UCSD-AML1 (cell line): ENCODE results near the gene AGER.
"Not testable (repeated sequence)": the region's sequence is repeated elsewhere in the genome, so short reads cannot be mapped to it uniquely, and the experiment has no call there.

Experiments used
- DNase-seq: peaks from one replicate; lab custom pipeline; 2025; ENCODE audit not compliant: unreplicated experiment; lab: John Stamatoyannopoulos, UW

AGER gene

DNA sequence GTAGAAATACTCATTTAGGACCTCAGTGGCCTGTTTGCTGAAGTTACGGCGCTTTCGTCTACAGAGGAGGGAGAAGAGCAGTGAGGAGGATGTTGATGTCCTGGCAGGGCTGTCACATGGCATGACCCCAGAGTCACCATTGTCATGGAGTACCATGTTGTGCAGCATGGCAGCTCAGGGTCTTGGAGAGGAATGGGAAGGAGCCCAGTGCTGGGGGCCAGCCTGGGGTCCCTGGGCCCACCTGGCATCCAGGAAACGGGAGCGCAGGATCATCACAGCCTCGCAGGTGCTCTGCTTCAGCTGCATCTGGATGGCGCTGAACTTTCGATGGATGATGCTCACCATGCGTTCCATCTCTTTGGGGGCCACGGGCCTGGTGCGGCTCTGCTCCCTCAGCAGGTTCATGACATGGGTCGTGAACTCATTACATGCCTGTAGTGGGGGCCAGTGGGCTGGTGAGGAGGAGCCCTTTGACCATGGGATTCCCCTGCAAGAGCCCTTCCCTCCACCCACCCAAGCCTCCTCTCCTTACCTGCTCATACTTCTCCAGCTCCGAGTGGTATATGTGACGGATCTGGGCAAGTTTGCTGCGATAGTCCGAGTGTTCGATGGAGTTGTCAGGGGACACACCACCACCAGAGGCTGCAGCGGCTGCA, 3.8 kb upstream of the AGER start:
- not testable (repeated sequence) for DNase-seq

DNA sequence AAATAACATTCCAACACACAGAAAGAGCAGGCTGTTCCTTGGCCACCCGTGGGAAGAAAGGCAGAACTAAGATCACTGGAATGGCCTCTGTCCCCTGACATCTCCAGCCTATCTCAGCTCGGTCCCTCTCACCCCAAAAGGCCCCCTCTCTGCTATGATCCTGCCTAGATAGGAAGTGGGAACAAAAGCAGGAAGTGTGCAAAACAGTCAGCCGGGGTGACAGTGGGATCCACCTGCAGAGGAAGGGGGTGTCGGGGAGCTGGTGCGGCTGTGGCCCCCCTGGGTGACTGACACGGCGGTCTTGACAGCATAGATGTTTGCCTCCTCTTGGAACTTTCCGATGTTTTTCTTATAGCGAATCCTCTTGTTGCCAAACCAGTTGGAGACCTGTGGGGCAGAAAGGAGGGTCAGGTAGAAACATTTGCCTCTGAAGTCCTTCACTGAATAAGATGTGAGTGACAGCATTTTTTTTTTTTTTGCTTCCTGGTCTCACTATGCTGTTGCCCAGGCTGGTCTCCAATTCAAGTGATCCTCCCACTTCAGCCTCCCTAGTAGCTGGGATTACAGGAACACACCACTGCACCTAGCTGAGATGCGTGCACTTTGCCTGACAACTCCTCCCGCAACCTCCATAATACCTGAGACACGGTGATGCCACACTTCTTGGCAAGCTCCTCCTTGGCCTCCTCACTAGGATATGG, 3.1 kb upstream of the AGER start:
- DNase-seq: no peak

GRCh38 chr6:32186151-32186840, 2.2 kb upstream of the AGER start:
- not testable (repeated sequence) for DNase-seq

- DNase-seq: not testable (repeated sequence)
Observed at GRCh38 chr6:32185681-32186131, 1.7 kb upstream of the AGER start.

GRCh38 chr6:32183483-32184083, 470 bp downstream of the AGER start:
- DNase-seq: no peak

DNA sequence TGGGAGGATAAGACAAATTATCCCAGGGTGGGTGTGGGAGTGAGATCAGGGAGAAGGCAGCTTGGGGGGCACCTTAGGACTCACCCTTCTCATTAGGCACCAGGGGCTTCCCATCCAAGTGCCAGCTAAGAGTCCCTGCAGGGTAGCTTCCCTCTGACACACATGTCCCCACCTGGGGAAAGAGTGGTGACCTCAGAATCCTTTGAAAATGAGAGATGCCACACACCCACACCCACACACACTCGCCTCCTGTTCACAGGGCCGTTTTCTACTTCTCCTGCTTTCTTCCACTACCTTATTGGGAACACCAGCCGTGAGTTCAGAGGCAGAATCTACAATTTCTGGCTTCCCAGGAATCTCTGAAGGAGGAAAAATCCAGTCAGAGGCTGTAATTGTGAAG, 1.0 kb downstream of the AGER start:
- DNase-seq: no peak

DNA sequence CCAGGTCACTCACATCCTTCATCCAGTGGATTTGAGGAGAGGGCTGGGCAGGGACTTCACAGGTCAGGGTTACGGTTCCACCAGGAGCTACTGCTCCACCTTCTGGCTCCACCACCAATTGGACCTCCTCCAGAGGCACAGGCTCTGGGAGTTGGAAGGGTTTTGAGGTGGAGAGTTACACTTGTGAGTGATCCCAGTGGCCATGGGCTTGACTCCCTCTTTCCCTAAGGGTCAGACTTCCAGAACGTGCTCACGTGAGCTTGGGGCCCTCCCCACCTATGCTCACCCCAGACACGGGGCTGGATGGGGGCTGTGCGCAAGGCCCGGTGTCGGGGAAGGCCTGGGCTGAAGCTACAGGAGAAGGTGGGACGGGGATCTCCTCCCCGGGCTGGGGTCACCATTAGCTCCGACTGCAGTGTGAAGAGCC, 1.5 kb downstream of the AGER start:
- DNase-seq: no peak

DNA sequence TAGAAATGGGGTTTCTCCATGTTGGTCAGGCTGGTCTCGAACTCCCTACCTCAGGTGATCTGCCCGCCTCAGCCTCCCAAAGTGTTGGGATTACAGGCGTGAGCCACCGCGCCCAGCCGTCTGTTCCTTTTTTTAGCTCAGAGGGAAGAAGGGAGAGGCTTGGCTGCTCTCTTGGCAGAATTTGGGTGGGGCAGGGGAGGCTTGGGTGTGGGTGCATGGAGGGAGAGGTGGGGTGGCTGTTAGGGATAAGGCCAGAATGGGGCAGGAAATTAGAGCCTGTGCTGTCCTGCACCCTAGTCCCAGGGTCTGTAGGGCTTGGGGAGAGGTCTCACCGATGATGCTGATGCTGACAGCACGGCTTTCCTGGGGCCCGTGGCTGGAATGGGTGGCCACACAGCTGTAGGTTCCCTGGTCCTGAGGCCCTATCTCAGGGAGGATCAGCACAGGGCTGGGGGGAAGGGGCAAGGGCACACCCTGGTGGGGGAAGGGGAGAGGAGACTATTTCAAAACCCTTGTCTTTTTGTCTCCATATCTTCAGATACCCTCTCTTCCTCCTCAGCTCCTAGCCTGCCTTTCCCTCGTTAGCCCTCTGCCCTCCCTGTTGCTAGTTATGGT, 2.0 kb downstream of the AGER start:
- DNase-seq: no peak

- DNase-seq: no peak
Observed at GRCh38 chr6:32181148-32181702, 2.8 kb downstream of the AGER start.

DNA sequence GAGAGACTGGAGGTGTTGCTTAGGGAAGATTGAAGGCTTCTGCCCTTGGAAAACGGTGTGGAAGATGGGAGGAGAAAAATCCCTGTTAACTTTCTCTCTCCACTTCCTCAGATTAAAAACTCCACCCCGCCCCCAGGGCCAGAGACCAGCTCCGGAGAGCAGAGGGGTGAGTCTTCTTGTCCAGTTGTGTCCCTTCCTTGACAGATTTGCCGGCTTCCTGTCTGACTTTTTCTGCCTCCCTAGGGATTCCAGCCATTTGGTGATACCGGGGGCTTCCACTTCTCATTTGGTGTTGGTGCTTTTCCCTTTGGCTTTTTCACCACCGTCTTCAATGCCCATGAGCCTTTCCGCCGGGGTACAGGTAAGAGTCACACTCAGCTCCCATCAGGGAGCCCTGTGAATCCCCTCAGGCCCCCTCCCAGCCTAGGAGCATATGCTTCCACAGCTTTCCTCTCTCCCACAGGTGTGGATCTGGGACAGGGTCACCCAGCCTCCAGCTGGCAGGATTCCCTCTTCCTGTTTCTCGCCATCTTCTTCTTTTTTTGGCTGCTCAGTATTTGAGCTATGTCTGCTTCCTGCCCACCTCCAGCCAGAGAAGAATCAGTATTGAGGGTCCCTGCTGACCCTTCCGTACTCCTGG, 4.2 kb downstream of the AGER start:
- DNase-seq: no peak

DNA sequence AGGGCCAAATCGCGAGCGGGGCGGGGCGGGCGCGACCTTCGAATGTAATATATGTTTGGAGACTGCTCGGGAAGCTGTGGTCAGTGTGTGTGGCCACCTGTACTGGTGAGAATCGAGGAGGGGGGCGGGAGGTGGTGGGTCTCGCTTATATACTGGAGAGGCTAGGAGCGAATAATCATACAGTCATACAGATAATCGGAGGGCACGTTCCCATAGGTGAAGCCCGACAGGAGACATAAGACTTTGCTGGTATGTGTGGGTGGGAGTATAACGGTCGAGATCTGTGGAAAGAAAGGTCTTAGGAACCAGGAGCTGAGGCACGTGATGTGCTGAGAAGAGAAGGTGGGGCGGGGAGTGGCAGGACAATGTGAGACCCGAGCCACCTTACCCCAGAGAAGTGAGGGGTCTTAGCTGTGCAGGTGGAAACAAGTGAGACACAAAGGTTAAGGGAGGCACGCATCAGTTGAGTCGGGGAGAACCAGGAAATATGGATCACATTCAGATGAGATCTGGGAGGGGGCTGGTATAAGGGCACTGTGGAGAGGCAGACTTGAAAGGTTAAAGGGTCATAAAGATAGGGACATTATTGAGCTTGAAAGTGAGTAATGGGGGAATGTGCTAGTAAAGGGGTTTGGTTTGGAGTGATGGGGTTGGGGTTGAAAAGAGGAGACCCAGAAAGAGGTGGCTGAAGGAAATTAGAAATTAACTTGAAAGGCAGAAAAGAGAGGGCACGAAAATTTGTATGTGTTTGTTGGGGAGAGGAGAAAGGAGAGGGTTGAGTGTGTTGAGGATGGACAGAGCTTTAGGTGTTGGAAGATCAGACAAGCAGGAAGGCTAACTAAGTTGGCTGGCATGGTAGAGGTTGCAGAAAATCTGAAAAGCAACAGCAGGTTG, 5.3 kb downstream of the AGER start:
- no peak for DNase-seq

DNA sequence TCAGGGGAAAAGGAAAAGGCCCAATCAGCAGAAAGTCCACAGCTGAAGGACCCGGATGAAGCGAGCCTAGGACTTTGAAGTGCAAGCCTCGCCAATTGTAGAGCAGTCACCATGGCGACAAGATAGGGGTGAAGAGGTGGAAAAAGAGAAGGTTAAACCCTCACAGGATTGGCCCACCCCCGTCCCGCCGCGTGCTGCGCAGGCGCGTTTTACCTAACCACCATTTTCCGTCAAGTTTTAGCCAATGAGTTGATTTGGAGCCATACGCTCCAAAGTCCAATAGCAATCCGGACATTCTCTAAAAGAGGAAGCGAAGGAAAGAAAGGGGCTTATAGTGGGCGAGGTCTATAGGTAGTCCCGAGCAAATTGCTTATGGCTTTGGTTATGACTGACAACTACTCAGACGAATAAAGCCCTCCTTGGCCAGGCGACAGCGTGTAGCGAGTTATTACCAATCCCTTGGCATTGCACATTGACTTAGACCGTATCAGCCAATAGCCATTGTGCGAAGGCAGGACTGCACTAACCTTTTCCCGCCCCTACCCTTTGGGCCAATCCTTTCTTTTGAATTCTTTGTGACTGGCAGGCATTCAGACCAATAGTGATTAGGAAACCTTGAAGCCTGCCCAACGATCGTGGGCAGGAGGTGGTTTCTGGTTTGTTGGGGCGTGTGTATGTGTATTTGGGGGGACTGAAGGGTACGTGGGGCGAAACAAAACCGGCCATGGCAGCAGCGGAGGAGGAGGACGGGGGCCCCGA, 6.1 kb downstream of the AGER start, which contains the start of gene RNF5:
TSS of gene RNF5 (plus strand) at position 618 of the 759 bp plus-strand sequence. CDS start at position 725, 107 bp downstream.
- DNase-seq: peak; percentile 94

DNA sequence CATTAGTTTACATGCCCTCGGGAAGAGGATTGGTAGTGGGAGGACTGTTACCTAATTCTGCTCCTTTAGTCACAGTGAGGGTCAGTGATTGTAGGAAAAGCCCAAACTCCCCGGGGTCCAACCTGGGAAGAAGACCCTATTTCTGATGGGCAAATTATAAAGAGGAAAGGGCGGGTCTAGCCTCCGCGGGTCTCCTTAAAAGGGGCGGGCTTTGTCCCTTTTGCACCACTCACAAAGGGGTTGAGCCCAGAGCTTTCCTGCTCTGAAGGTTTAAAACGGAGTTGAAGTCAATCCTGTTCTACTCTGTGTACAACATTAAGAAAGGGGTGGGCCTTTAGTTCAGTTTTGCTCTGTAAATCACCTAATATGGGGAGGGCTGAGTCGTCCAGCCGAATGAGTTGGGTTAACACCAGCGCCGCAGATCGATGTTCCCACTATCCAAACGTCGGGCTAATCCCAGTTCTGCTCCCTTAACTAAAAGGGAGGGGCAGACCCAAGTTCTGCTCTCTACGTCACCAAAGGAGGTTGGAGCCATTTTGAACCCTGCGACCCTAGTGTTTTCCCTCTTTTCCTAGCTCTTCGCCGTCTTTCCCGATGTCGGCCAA, 6.8 kb downstream of the AGER start:
- peak; percentile 71 for DNase-seq

DNA sequence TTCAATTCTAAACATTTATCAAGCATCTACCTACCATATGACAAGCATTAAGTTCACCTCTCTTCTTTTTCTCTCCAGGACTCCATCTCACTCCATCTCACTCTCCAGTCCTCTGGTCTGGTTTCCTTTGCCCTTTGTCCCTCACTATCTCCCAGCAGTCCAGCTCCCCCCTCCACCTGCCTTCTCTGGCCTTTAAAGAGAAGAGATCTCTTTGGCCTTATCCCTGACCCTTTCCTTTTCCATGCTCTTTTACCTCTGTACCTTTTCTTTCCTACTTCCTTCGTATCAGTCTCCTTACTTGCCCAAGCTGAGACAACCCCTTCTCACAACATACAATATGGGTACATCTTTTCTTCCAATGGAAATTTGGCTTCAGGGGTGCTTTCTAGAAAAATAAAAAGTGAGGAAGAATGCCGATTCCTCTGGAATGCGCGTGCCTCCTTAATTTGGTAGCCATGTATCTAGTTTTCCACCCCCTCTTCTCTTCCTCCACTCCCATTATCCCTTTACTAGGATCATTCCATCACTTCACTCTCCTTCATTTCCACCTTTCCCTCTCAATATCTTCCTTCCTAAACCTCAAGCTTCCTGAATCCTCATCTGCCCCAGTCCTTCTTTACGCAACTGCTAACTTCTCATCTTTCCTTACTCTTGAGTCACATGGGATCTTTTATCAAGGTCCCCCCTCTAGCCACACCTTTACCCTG, 7.4 kb downstream of the AGER start:
- no peak for DNase-seq

DNA sequence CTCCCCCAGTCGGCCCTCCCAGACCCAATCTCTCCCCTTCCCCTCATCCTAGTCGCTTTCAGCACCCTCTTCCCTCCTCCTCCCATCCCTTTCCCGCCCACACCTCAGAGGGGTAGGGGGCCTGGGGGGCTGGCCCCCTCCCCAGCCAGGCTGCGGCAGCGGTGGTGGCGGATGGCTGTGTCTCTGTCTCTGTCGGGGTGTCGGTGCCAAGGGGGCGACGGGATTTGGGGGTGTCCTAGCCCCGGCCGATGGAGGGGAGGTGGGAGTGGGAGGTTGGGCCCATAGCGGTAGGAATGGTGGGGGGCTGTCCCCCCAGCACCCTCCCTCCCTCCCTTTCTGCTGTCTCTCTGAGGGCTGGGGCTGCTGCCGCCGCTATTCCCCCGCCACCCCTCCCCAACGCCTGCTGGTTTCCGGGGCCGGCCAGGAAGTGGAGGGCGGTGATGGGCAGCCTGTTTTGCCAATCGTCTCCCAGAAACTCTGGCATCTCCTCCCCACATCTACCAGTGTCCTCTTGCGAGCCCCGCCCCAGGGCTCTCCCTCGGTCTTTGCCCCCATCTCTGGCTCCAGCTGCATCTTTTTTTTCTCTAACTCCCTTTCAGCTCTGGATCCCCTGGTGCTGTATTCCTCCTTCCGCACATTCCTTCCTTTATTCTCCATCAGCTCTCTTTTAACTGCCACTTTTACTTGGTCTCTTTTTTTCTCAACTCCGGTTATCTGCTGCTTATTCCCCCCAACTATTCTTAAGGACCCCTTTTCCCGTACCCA, 8.2 kb downstream of the AGER start, which contains the start of gene AGPAT1:
TSS of gene AGPAT1 (minus strand) at position 374 of the 765 bp plus-strand sequence. CDS start 4,588 bp downstream, outside the sequence.
- peak; percentile 95 for DNase-seq

DNA sequence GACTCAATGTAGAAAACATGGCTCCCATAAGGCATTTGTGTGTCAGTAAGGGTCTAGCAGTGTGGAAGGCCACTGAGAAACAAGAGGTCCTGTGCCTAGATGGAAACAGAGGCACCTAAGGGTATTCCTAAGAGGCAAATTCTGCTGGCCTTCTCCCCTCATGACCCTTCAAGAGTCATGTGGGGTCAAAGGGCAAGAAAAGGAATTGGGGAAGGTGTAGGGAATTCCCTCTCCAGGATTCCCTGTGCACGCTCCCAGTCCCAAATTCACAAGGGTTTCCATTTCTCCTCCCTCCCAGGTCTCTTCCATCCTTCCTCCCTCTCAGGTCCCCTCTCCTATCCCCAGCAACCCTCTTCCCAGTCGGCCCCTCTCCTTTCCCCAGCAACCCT, 8.7 kb downstream of the AGER start:
- DNase-seq: no peak

DNA sequence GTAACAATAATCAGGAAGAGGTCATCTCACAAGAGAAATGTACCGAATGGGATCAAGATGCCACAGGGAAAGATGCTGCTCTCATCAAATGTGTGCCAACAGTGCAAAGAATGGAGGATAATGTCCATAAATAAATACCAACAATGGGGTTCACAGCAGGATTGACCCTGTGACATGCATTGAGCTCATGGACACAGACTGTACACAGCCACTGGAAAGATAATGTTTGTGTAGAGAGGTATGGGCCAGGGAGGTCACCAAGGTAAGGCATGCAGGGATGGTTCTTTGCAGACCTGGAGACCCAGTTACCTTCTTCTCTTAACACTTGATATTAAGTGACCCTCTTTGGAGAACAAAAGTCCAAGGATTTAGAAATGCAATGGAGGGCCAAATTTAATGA, 9.6 kb downstream of the AGER start:
- DNase-seq: no peak
